Fibroblast of lung (primary cell): Measurements from ENCODE around the gene ZNF598. TPM values are rescaled to one million over a fixed set of nuclear protein-coding genes. Genes with fewer than 3 reads are reported as not detected.

Experiments
- DNase-seq, 2 donors: peaks; one replicate each; pipeline versions ENCODE4 v3.0.0 to v3.0.0-alpha.2; 2010; ENCODE audit warnings: low read depth in 2 of 2
- H2AFZ ChIP-seq: 2 replicates; pipeline ENCODE4 v1.5.1; 2012; ENCODE audit warnings: low read length, control low read depth, inconsistent platforms
- H3K27ac ChIP-seq: 2 replicates; pipeline ENCODE4 v1.5.1; 2011; ENCODE audit warnings: low read length, control low read depth; ENCODE audit not compliant: insufficient read depth
- H3K27me3 ChIP-seq: 2 replicates; pipeline ENCODE4 v1.5.1; 2011; ENCODE audit warnings: mild to moderate bottlenecking, low read length; ENCODE audit not compliant: control insufficient read depth, insufficient read depth
- H3K36me3 ChIP-seq: 2 replicates; pipeline ENCODE4 v1.5.1; 2011; ENCODE audit warnings: low read length; ENCODE audit not compliant: control insufficient read depth, insufficient read depth
- H3K4me1 ChIP-seq: 2 replicates; pipeline ENCODE4 v1.5.1; 2011; ENCODE audit warnings: low read length; ENCODE audit not compliant: control insufficient read depth, insufficient read depth; ENCODE audit errors: extremely low read depth
- H3K4me2 ChIP-seq: 2 replicates; pipeline ENCODE4 v1.5.1; 2011; ENCODE audit warnings: low read length, control low read depth; ENCODE audit not compliant: insufficient read depth; ENCODE audit errors: extremely low read depth
- H3K4me3 ChIP-seq, 4 experiments: fragments of 200-600 bp in 1 of 4; sonication (generic) in 1 of 4; replicated peaks in 1 of 4; 2 replicates each; pipeline ENCODE4 v1.5.1; 2011 to 2016; ENCODE audit warnings: low read length in 4 of 4, low read depth in 3 of 4, mild to moderate bottlenecking in 3 of 4, control low read depth in 2 of 4, inconsistent platforms in 1 of 4, mixed read lengths in 1 of 4; ENCODE audit not compliant: insufficient read depth in 1 of 4; ENCODE audit errors: control extremely low read depth in 1 of 4
- H3K79me2 ChIP-seq: 2 replicates; pipeline ENCODE4 v1.5.1; 2012; ENCODE audit warnings: mild to moderate bottlenecking, low read length, inconsistent platforms; ENCODE audit not compliant: control insufficient read depth, insufficient read depth
- H3K9ac ChIP-seq: 2 replicates; pipeline ENCODE4 v1.5.1; 2011; ENCODE audit warnings: mild to moderate bottlenecking, low read length, control low read depth; ENCODE audit not compliant: insufficient read depth
- H3K9me3 ChIP-seq: 2 replicates; pipeline ENCODE4 v1.5.1; 2012; ENCODE audit warnings: low read depth, low read length; ENCODE audit not compliant: control insufficient read depth, insufficient read depth
- H4K20me1 ChIP-seq: 2 replicates; pipeline ENCODE4 v1.5.1; 2011; ENCODE audit warnings: low read length; ENCODE audit not compliant: control insufficient read depth, insufficient read depth; ENCODE audit errors: extremely low read depth
- CTCF ChIP-seq, 2 donors: IDR thresholded peaks in 1 of 2; conservative IDR thresholded peaks in 1 of 2; 1 replicate in 1 of 2; 2 replicates in 1 of 2; pipeline ENCODE4 v1.5.1; 2011 to 2012; ENCODE audit warnings: low read length in 2 of 2, control low read depth in 1 of 2, inconsistent platforms in 1 of 2, low read depth in 1 of 2, mild to moderate bottlenecking in 1 of 2
- EZH2 ChIP-seq: IDR thresholded peaks from 2 replicates; pipeline ENCODE4 v1.5.1; 2012; ENCODE audit warnings: low read length, control low read depth, mild to moderate bottlenecking; ENCODE audit errors: missing control alignments
- polyA plus RNA-seq, 2 donors: library from polyadenylated mRNA; depleted of rRNA in 1 of 2; stranded (reverse) in 1 of 2; unstranded in 1 of 2; fragments of >200 nt; gene quantifications; 2 replicates each; pipeline ENCODE4 v1.2.1, GENCODE V29; 2011 to 2012; ENCODE audit warnings: missing spikeins in 1 of 2
- total RNA-seq: library from RNA; depleted of rRNA; stranded (reverse); fragments of >200 nt; gene quantifications from 2 replicates; pipeline ENCODE4 v1.2.1, GENCODE V29; 2014

The ZNF598 gene
- total and polyA plus RNA-seq, 2 donors (not counting 1 experiment from before 2014, with no cell fraction given): 11.6 to 18.8 TPM

DNA sequence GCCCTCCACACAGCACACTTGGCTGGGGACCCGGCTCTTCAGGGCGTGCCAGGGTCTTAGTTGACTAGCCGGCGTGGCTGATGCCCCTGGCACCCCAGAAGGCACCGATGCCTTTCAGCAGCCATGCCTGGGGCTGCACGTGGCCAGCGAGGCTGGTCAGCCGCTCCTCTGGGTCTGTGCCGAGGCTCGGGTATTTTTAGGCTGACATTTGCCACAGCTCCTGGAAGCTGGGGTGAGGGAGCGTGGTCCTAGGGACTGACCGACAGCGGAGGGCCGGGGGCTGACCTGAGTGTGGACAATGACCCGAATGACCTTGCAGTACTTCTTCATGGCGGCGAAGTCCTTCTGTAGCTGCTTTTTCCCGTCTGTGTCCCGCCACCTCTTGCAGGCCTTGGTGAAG is 59.1 kb downstream of the ZNF598 start:
- Histone ChIP-seq H3K27ac (no peak overlapping the region), H3K27me3 (no peaks in the 10 kb centered on the region), H2AFZ (no peak overlapping the region), H3K4me3 (no peak overlapping the region), H3K9me3 (no peaks in the 10 kb centered on the region), H3K36me3 (no peaks in the 10 kb centered on the region), H3K4me2 (no peak overlapping the region), H3K9ac (no peak overlapping the region), H3K4me1 (no peaks in the 10 kb centered on the region), H4K20me1 (no peaks in the 10 kb centered on the region), H3K79me2 (no peaks in the 10 kb centered on the region)
- no peak for TF ChIP-seq CTCF (conservative IDR thresholded peaks at IDR 0.05 in 1 of 2, IDR thresholded peaks at IDR 0.05 in 1 of 2; ENCODE audit: low read depth in 1 of 2, low read length in 2 of 2)
- no peak for TF ChIP-seq EZH2
- DNase-seq: no peak

DNA sequence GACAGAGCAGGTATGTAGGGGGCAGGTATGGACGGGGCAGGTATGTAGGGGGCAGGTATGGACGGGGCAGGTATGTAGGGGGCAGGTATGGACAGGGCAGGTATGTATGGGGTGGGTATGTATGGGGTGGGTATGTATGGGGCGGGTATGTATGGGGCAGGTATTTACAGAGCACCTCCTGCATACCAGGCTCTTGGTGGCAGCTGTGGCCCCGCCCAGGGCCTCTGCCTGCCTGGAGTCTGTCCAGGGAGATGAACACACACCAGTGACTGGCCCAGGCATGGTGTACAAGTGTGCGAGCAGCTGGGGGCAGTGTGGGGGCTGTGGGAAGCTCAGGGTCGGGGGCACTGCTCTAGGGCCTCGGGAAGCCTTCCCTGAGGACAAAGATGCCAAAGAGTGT is 59.6 kb downstream of the ZNF598 start:
- TF ChIP-seq EZH2 (no peak), CTCF (conservative IDR thresholded peaks at IDR 0.05 in 1 of 2, IDR thresholded peaks at IDR 0.05 in 1 of 2; ENCODE audit: low read depth in 1 of 2, low read length in 2 of 2) (no peak)
- Histone ChIP-seq H3K4me2 (no peak overlapping the region), H3K27ac (no peak overlapping the region), H4K20me1 (no peaks in the 10 kb centered on the region), H3K9ac (no peak overlapping the region), H3K27me3 (no peaks in the 10 kb centered on the region), H3K9me3 (no peaks in the 10 kb centered on the region), H3K4me1 (no peaks in the 10 kb centered on the region), H3K4me3 (no peak overlapping the region), H2AFZ (no peak overlapping the region), H3K79me2 (no peaks in the 10 kb centered on the region), H3K36me3 (no peaks in the 10 kb centered on the region)
- no peak for DNase-seq

GRCh38 chr16:1949507-1949906 is 60.1 kb downstream of the ZNF598 start:
- no peak overlapping the region for H3K4me2 ChIP-seq
- H3K79me2 ChIP-seq: no peaks in the 10 kb centered on the region
- H3K27ac ChIP-seq: no peak overlapping the region
- H2AFZ ChIP-seq: no peak overlapping the region
- no peaks in the 10 kb centered on the region for H3K4me1 ChIP-seq
- TF ChIP-seq CTCF (conservative IDR thresholded peaks at IDR 0.05 in 1 of 2, IDR thresholded peaks at IDR 0.05 in 1 of 2; ENCODE audit: low read depth in 1 of 2, low read length in 2 of 2) (no peak), EZH2 (no peak)
- no peak overlapping the region for H3K9ac ChIP-seq
- H4K20me1 ChIP-seq: no peaks in the 10 kb centered on the region
- no peak for DNase-seq
- H3K9me3 ChIP-seq: no peaks in the 10 kb centered on the region
- H3K4me3 ChIP-seq: no peak overlapping the region
- no peaks in the 10 kb centered on the region for H3K36me3 ChIP-seq
- no peaks in the 10 kb centered on the region for H3K27me3 ChIP-seq

Other genes with a start within 250 kb of the ZNF598 start
Only the 30 nearest of the 33 such genes appear.
- 58.6 and 74.3 TPM in 2 replicates for gene MRPS34, start 236.7 kb downstream of the ZNF598 start, total RNA-seq
- gene MRPS34, start 236.7 kb downstream of the ZNF598 start, polyA plus RNA-seq: 40.1 and 61.5 TPM in 2 replicates
- gene SPSB3, start 227.2 kb downstream of the ZNF598 start, total RNA-seq: 30.6 and 32.7 TPM in 2 replicates
- gene SPSB3, start 227.2 kb downstream of the ZNF598 start, polyA plus RNA-seq: 7.7 and 9.6 TPM in 2 replicates
- gene NUBP2, start 226.9 kb downstream of the ZNF598 start, total RNA-seq: 43.6 and 49.3 TPM in 2 replicates
- 13.5 and 18.1 TPM in 2 replicates for gene NUBP2, start 226.9 kb downstream of the ZNF598 start, polyA plus RNA-seq
- not detected in 2 replicates for gene IGFALS, start 216.1 kb downstream of the ZNF598 start, total RNA-seq
- gene IGFALS, start 216.1 kb downstream of the ZNF598 start, polyA plus RNA-seq: not detected in 2 replicates
- gene HAGH, start 183.0 kb downstream of the ZNF598 start, total RNA-seq: 29.8 and 47.4 TPM in 2 replicates
- 18.4 and 24.0 TPM in 2 replicates for gene HAGH, start 183.0 kb downstream of the ZNF598 start, polyA plus RNA-seq
- gene FAHD1, start 182.6 kb downstream of the ZNF598 start, total RNA-seq: 66.0 and 78.3 TPM in 2 replicates
- gene FAHD1, start 182.6 kb downstream of the ZNF598 start, polyA plus RNA-seq: 28.3 and 37.4 TPM in 2 replicates
- gene MEIOB, start 137.7 kb downstream of the ZNF598 start, total RNA-seq: not detected in 2 replicates
- 0.05 TPM in 1 of 2 replicates, not detected in the other for gene MEIOB, start 137.7 kb downstream of the ZNF598 start, polyA plus RNA-seq
- not detected in 2 replicates for gene HS3ST6, start 91.4 kb downstream of the ZNF598 start, total RNA-seq
- gene HS3ST6, start 91.4 kb downstream of the ZNF598 start, polyA plus RNA-seq: not detected in 2 replicates
- 5.6 and 7.1 TPM in 2 replicates for gene MSRB1, start 66.6 kb downstream of the ZNF598 start, total RNA-seq
- 21.4 and 25.6 TPM in 2 replicates for gene MSRB1, start 66.6 kb downstream of the ZNF598 start, polyA plus RNA-seq
- not detected in 2 replicates for gene RPL3L, start 55.1 kb downstream of the ZNF598 start, total RNA-seq
- gene RPL3L, start 55.1 kb downstream of the ZNF598 start, polyA plus RNA-seq: not detected in 2 replicates
- gene NDUFB10, start 50.3 kb downstream of the ZNF598 start, total RNA-seq: 149 TPM in 2 replicates
- 123 and 152 TPM in 2 replicates for gene NDUFB10, start 50.3 kb downstream of the ZNF598 start, polyA plus RNA-seq
- gene RPS2, start 45.0 kb downstream of the ZNF598 start, total RNA-seq: 2,596 and 3,027 TPM in 2 replicates
- 1,683 and 2,648 TPM in 2 replicates for gene RPS2, start 45.0 kb downstream of the ZNF598 start, polyA plus RNA-seq
- not detected in 2 replicates for gene RNF151, start 43.0 kb downstream of the ZNF598 start, total RNA-seq
- not detected in 2 replicates for gene RNF151, start 43.0 kb downstream of the ZNF598 start, polyA plus RNA-seq
- 20.0 and 23.9 TPM in 2 replicates for gene TBL3, start 37.8 kb downstream of the ZNF598 start, total RNA-seq
- gene TBL3, start 37.8 kb downstream of the ZNF598 start, polyA plus RNA-seq: 14.6 and 25.4 TPM in 2 replicates
- gene NOXO1, start 28.4 kb downstream of the ZNF598 start, total RNA-seq: under 0.01 TPM in 1 of 2 replicates, not detected in the other
- gene NOXO1, start 28.4 kb downstream of the ZNF598 start, polyA plus RNA-seq: 0.03 TPM in 2 replicates
- gene GFER, start 25.6 kb downstream of the ZNF598 start, total RNA-seq: 13.1 and 13.2 TPM in 2 replicates
- gene GFER, start 25.6 kb downstream of the ZNF598 start, polyA plus RNA-seq: 7.5 and 12.5 TPM in 2 replicates
- 1.5 and 1.8 TPM in 2 replicates for gene SYNGR3, start 19.9 kb downstream of the ZNF598 start, total RNA-seq
- 1.8 and 6.0 TPM in 2 replicates for gene SYNGR3, start 19.9 kb downstream of the ZNF598 start, polyA plus RNA-seq
- 0.26 and 0.99 TPM in 2 replicates for gene NPW, start 10.0 kb upstream of the ZNF598 start, total RNA-seq
- gene NPW, start 10.0 kb upstream of the ZNF598 start, polyA plus RNA-seq: 0.06 and 0.20 TPM in 2 replicates
- 16.9 and 21.5 TPM in 2 replicates for gene NHERF2, start 17.1 kb upstream of the ZNF598 start, total RNA-seq
- gene NHERF2, start 17.1 kb upstream of the ZNF598 start, polyA plus RNA-seq: 30.7 and 38.0 TPM in 2 replicates
- 34.7 and 44.4 TPM in 2 replicates for gene NTHL1, start 38.0 kb upstream of the ZNF598 start, total RNA-seq
- gene NTHL1, start 38.0 kb upstream of the ZNF598 start, polyA plus RNA-seq: 8.4 and 9.2 TPM in 2 replicates
- gene TSC2, start 38.2 kb upstream of the ZNF598 start, total RNA-seq: 35.7 and 46.6 TPM in 2 replicates
- gene TSC2, start 38.2 kb upstream of the ZNF598 start, polyA plus RNA-seq: 24.5 and 39.6 TPM in 2 replicates
- 120 and 199 TPM in 2 replicates for gene PKD1, start 126.1 kb upstream of the ZNF598 start, total RNA-seq
- 15.2 and 16.3 TPM in 2 replicates for gene PKD1, start 126.1 kb upstream of the ZNF598 start, polyA plus RNA-seq
- gene RAB26, start 138.8 kb upstream of the ZNF598 start, total RNA-seq: 0.51 and 2.0 TPM in 2 replicates
- gene RAB26, start 138.8 kb upstream of the ZNF598 start, polyA plus RNA-seq: 0.43 and 1.3 TPM in 2 replicates
- gene TRAF7, start 146.0 kb upstream of the ZNF598 start, total RNA-seq: 52.1 and 60.3 TPM in 2 replicates
- 38.7 and 44.4 TPM in 2 replicates for gene TRAF7, start 146.0 kb upstream of the ZNF598 start, polyA plus RNA-seq
- 0.17 and 0.26 TPM in 2 replicates for gene CASKIN1, start 186.8 kb upstream of the ZNF598 start, total RNA-seq
- 0.01 TPM in 1 of 2 replicates, not detected in the other for gene CASKIN1, start 186.8 kb upstream of the ZNF598 start, polyA plus RNA-seq
- gene MLST8, start 195.6 kb upstream of the ZNF598 start, total RNA-seq: 16.8 and 22.3 TPM in 2 replicates
- 30.9 and 58.0 TPM in 2 replicates for gene MLST8, start 195.6 kb upstream of the ZNF598 start, polyA plus RNA-seq
- gene BRICD5, start 201.0 kb upstream of the ZNF598 start, total RNA-seq: 1.3 and 1.5 TPM in 2 replicates
- gene BRICD5, start 201.0 kb upstream of the ZNF598 start, polyA plus RNA-seq: 0.23 and 0.33 TPM in 2 replicates
- gene PGP, start 205.0 kb upstream of the ZNF598 start, total RNA-seq: 5.6 and 9.6 TPM in 2 replicates
- gene PGP, start 205.0 kb upstream of the ZNF598 start, polyA plus RNA-seq: 4.2 and 6.5 TPM in 2 replicates
- gene E4F1, start 213.8 kb upstream of the ZNF598 start, total RNA-seq: 24.9 and 31.2 TPM in 2 replicates
- gene E4F1, start 213.8 kb upstream of the ZNF598 start, polyA plus RNA-seq: 6.7 and 7.8 TPM in 2 replicates
- 0.77 and 0.99 TPM in 2 replicates for gene DNASE1L2, start 226.6 kb upstream of the ZNF598 start, total RNA-seq
- 0.34 and 0.40 TPM in 2 replicates for gene DNASE1L2, start 226.6 kb upstream of the ZNF598 start, polyA plus RNA-seq